Nucleus accumbens (tissue), 56 donors: ENCODE measurements around the gene CCDC171.

Source experiments
- DNase-seq, 56 donors: peaks; one replicate each; lab custom pipeline; 2025; lab: John Stamatoyannopoulos, UW

Gene CCDC171

DNA sequence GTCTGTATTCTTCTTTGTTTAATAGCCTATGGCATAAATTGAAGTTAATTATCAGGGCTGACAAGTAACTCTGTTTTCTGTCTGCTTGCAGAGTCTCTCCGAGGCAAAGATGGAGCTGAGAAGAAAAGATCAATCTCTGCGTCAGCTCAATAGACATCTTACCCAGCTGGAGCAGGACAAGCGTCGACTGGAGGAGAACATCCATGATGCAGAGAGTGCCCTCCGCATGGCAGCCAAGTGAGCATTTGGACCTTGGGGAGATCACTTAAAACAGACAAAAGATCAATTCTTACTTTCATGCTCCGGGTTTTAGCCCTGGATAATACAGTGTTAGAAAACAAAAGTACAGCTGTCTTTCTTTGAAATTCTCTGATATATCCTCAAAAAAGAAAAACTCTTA is 293.8 kb downstream of the CCDC171 start:
- DNase-seq = no peak

DNA sequence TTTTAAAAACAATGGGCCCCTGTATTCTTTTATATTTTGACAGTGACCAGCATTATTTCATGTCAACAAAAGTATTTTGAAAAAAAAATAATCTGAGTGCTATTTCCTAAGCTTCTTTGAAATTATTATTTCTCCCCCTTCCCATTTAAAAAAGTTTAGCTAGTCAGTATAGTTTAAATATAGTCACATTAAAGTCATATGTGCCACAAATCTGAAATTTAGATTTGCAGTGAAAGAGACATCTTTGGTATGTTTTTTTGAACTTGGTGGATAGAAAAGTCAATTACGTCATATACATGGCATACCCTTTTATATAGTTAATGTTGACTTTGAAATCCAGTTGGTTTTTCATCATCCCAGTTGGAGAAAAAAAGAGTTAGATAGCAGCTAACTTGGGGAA is 297.0 kb downstream of the CCDC171 start:
- DNase-seq = no peak

GRCh38 chr9:15851766-15852165 is 298.9 kb downstream of the CCDC171 start:
- DNase-seq = no peak

- no peak for DNase-seq
Measured at GRCh38 chr9:15856591-15856990, 303.7 kb downstream of the CCDC171 start.

- no peak for DNase-seq
Measured at GRCh38 chr9:15867334-15867733, 314.5 kb downstream of the CCDC171 start.

- DNase-seq = no peak
Measured at GRCh38 chr9:15867988-15868387, 315.1 kb downstream of the CCDC171 start.

- no peak for DNase-seq
Measured at GRCh38 chr9:15873573-15874177, 320.8 kb downstream of the CCDC171 start.

- no peak for DNase-seq
Measured at GRCh38 chr9:15882328-15882727, 329.5 kb downstream of the CCDC171 start.

DNA sequence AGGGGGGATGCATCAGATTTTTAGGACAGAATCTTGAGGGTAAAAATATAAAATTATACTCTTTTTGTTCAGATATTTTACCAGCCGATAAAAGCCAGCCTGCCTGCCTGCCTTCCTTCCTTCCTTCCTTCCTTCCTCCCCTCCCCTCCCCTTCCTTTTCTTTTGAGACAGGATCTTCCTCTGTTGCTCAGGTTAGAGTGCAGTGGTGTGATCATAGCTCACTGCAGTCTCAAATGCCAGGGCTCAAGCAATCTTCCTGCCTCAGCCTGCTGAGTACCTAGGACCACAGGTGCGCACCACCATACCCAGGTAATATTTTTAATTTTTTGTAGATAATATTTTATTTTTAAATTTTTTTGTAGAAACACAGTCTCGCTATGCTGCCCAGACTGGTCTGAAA is 330.0 kb downstream of the CCDC171 start:
- DNase-seq = no peak

- no peak for DNase-seq
Measured at GRCh38 chr9:15885464-15885863, 332.6 kb downstream of the CCDC171 start.

- DNase-seq = no peak
Measured at GRCh38 chr9:15889555-15889954, 336.7 kb downstream of the CCDC171 start.

- no peak for DNase-seq
Measured at GRCh38 chr9:15901572-15901971, 348.7 kb downstream of the CCDC171 start.

DNA sequence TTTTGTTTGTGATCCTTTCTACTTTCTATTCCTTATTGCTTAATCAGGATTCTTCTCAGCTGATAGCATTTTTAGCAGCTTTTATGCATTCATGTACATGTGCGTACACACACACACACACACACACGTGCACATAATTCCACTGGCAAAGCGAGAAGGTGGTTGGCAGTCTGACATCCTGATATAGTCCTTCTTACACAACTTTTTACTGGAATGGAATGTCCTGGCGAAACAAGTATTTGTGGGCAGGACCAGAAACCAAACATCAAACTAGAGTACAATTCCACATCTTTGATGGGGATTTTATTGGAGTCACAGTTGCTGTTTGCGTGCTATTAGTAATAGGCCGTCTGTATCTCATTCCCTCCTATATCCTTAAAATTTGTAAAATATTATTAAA is 356.5 kb downstream of the CCDC171 start:
- DNase-seq = no peak

- DNase-seq = no peak
Measured at GRCh38 chr9:15915711-15916110, 362.9 kb downstream of the CCDC171 start.

- no peak for DNase-seq
Measured at GRCh38 chr9:15927161-15927560, 374.3 kb downstream of the CCDC171 start.

DNA sequence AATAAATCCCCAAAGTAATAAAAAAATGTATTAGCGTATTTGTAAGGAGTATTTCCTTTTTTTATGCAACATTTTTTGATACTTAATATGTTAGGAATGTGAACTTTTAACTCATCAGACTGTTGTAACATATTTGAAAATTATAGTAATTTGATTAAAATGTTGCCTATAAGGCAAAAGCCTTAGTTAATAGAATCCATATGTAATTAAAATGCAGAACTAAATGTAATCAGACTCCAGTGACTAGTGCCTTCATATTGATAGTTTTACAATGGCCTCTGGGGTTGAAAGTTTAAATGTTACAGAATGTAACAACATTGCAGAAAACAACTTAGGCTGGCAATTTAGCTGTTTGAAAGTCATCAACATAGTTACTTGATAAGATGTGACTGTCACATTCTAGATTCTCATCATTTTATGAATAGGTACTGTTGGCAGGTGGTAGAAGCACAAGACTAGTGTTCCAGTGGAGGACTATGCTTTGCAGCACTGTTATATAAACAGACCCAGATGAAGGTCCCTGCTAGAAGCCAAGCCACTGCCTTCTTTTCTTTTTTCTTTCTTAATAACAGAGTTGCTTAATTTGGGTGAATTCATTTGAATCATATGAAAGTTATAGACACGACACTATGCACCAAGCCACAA is 382.9 kb downstream of the CCDC171 start:
- no peak for DNase-seq

GRCh38 chr9:15936306-15936921 is 383.6 kb downstream of the CCDC171 start:
- DNase-seq = no peak

DNA sequence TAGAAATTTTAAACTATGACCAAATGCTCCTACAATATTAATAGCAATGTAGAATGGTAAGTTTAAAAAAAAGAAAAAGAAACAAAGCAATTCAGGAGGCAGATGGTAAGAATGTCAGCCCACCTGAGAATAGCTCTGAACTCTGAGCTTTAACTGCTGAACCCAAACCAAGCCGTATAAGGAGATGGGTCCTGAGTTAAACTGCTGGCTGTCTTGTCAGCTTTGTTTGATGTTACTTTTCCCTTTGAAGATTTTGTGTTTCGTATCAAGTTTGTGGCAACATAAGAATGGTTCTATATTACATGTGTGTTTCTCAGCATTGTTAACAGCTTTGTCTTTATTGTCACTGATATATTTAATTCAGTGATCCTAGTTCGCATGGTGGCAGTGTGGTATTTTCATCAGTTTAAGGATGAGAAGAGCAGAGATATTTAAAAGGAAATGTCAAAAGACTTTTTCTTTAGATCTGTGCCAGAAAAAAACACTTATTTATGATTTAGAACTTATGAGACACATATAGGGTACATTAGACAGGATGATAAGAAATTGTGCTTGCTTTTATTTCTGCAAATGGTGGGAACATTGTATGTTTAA is 390.1 kb downstream of the CCDC171 start:
- DNase-seq = no peak

GRCh38 chr9:15944341-15944740 is 391.5 kb downstream of the CCDC171 start:
- no peak for DNase-seq

GRCh38 chr9:15959663-15960062 is 406.8 kb downstream of the CCDC171 start:
- DNase-seq = no peak

GRCh38 chr9:15961217-15961616 is 408.4 kb downstream of the CCDC171 start:
- no peak for DNase-seq

DNA sequence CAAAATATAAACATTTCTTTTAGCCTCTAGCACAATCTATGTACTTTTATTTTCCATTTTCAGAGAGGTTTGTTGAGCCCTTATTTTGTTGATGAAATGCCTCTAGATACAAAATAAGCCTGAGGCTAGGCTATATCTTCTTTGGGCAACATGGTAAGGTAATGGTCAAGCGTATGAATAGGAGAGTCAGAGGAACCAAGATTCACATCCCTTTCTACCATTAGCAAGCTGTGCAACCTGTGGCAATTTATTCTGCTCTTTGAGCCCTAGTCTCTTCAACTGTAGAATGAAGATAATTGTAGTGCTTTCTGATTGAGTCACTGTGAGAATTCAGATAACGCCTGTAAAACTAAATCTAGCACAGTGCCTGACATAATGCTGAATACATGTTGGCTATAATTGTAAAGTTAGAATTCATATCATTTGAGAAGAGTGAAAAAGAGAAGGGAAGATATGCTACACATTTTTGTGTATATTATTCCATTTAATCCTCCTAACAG is 412.5 kb downstream of the CCDC171 start:
- DNase-seq = no peak
